AG04449 (cell line): Measurements from ENCODE around the gene ABCB8.

Experiments
- CTCF ChIA-PET: fragments of 350-600 bp; formaldehyde crosslinking; extraction: SDS; loops from one replicate; lab custom pipeline; 2021; ENCODE audit warnings: antibody characterized with exemption; lab: Yijun Ruan, JAX
- POLR2A ChIA-PET: fragments of 400-600, 350-600 bp; formaldehyde crosslinking; extraction: SDS; loops from one replicate; lab custom pipeline; 2020; ENCODE audit warnings: antibody characterized with exemption, inconsistent platforms; lab: Yijun Ruan, JAX
- DNase-seq: peaks from one replicate; pipeline ENCODE4 v3.0.0-alpha.2; 2010; ENCODE audit warnings: low read depth, low spot score
- H3K4me3 ChIP-seq: 2 replicates; pipeline ENCODE4 v1.5.1; 2011; ENCODE audit warnings: low read depth, mild to moderate bottlenecking, control low read depth, low read length
- CTCF ChIP-seq: IDR thresholded peaks from one replicate; pipeline ENCODE4 v1.5.1; 2011; ENCODE audit warnings: mild to moderate bottlenecking, moderate library complexity, low read length, control low read depth, inconsistent platforms; ENCODE audit not compliant: insufficient read depth; ENCODE audit errors: missing control alignments

Gene ABCB8

GRCh38 chr7:151057989-151058780 lies 29.9 kb downstream of the ABCB8 start:
- CTCF ChIA-PET = interaction anchor here (0.9 to 2.4 kb wide), 6 partner anchors 19 to 55 kb away, joined by 3 to 11 read pairs (median 4); no protein-coding TSS in a partner anchor
- TF ChIP-seq CTCF = no peak
- peak overlapping the region; percentile 73 for H3K4me3 ChIP-seq
- POLR2A ChIA-PET = interaction anchor here (1.1 to 1.7 kb wide), 2 partner anchors 23 to 30 kb away, joined by 6 to 9 read pairs; partner anchors contain the start of genes ABCB8 and FASTK
- DNase-seq = peak; percentile 98

- H3K4me3 ChIP-seq = peak overlapping the region; percentile 73
- ChIA-PET CTCF (interaction anchor here (1.0 to 2.4 kb wide), 5 partner anchors 18 to 54 kb away, joined by 3 to 11 read pairs (median 5); no protein-coding TSS in a partner anchor), POLR2A (interaction anchor here (1.1 to 1.7 kb wide), 2 partner anchors 22 to 31 kb away, joined by 6 to 9 read pairs; partner anchors contain the start of genes ABCB8 and FASTK)
- DNase-seq = no peak
- no peak for TF ChIP-seq CTCF
Observed at GRCh38 chr7:151058781-151059366, 30.6 kb downstream of the ABCB8 start.

- DNase-seq = no peak
- TF ChIP-seq CTCF = peak; percentile 67
- peak within 1 kb of the TSS; percentile 75 for H3K4me3 ChIP-seq
- POLR2A ChIA-PET = interaction anchor here (1.1 to 1.2 kb wide), 2 partner anchors 21 kb away, joined by 3 to 6 read pairs; partner anchors contain the start of gene FASTK
- CTCF ChIA-PET = interaction anchor here (0.6 to 4.8 kb wide), 10 partner anchors 17 to 65 kb away, joined by 3 to 48 read pairs (median 4); no protein-coding TSS in a partner anchor
Observed at GRCh38 chr7:151059367-151060112, 31.3 kb downstream of the ABCB8 start, which contains the start of gene SLC4A2. Gene SLC4A2 (plus strand): TSS chr7:151059589. CDS start chr7:151061988, 2,399 bp downstream.

- peak overlapping the region; percentile 75 for H3K4me3 ChIP-seq
- CTCF ChIA-PET = interaction anchor here (0.6 to 4.8 kb wide), 7 partner anchors 17 to 64 kb away, joined by 3 to 48 read pairs (median 5); no protein-coding TSS in a partner anchor
- POLR2A ChIA-PET = interaction anchor here (1.2 kb wide), 1 partner anchor 20 kb away, joined by 3 read pairs; the partner anchor contains the start of gene FASTK
Observed at GRCh38 chr7:151060113-151060415, 31.8 kb downstream of the ABCB8 start.

More at GRCh38 chr7:151060113-151060415, 31.8 kb downstream of the ABCB8 start:
- DNase-seq = no peak
- TF ChIP-seq CTCF = no peak
